HG03196 (cell line): ENCODE measurements around the gene PI4KA.
"Not testable (repeated sequence)": the region's sequence is repeated elsewhere in the genome, so short reads cannot be mapped to it uniquely, and the experiment has no call there.

ENCODE experiments used
- ATAC-seq: cut with Tn5 transposase; IDR thresholded peaks from one replicate; pipeline ENCODE4 v1.9.1; 2021; ENCODE audit not compliant: unreplicated experiment

The PI4KA gene

GRCh38 chr22:20852076-20852475 lies 6.5 kb downstream of the PI4KA start:
- no peak for ATAC-seq

GRCh38 chr22:20847318-20847822 lies 11.2 kb downstream of the PI4KA start:
- no peak for ATAC-seq

DNA sequence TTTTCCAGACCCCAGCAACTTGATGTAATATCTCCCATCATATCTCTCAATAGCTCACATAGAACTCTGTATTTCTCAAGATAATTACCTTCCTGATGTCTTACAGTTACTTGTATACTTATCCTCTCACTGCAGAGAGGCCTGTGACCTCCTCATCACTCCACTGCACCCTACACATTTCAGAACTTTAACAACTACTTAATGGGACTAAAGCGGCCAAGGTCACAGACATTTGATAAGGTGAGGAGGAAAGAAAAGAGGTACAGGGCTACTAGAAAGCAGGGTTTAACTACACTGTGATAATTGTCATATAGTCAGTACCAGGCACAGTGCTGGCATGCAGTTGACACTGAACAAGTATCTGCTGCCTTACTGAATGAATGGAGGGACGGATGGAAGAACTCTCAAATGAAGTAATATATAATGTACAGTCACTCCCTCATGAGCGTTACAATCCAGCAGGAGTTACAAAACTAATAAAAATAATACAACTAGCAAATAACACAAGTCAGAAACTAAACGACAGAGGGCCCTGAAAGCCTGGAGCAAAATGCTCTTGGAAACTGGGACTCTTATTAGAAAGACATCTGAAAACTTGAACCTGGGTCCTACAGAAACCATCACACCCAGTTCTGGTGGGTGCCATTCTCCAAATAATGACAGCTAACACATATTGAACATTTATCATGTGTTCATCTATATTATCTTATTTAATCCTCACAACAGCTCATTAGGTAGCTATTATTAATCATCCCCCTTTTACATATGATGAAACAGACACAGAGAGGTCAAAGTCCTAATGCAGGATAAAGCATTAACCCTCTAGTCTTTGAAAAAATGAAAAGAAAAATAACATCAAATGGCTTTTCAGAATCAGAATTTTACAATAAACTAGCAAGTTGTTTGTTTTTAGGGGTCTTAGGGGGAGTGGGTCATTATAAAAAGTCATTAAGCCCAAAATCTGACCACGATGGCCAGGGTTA lies 14.3 kb downstream of the PI4KA start:
- ATAC-seq = no peak

DNA sequence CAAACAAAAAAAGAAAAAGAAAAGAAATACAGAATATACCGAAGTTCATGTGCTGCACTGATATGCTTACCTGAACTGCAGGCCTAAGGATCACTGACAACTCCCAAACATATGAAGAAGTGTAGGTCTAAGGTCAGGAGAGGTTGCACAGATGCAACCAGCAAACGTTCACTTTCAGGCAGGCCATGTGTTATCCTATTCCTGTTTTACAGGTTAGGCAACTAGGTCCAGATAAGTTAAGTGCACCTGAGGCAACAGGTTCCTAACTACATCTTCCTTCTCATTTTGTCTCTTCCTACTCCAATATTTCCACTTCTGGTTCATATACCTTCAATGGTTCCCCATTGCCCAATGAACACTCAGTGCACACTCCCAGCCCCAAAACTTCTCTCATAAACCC lies 15.1 kb downstream of the PI4KA start:
- no peak for ATAC-seq

DNA sequence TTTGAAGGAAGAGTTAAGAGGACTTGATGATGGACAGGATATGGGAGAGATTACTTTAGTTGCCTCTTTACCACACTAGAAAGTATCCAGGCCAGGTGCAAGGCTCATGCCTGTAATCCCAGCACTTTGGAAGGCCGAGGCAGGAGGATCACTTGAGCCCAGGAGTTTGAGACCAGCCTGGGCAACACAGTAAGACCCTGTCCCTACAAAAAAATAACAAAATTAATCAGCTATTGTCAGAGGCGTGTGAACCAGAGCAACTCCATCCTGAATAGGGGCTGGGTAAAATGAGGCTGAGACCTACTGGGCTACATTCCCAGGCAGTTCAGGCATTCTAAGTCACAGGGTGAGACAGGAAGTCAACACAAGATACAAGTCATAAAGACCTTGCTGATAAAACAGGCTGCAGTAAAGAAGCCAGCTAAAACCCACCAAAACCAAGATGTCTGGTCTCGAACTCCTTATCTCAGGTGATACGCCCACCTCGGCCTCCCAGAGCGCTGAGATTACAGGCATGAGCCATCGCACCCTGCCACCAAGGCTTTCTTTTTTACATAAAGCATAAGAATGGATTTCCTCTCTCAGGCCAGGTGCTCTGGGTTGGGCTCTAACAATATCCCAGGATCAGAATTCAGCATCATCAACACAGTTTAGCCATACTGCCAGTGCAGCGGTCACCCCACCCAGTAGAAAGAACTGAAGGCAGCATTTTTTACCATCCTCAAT lies 17.8 kb downstream of the PI4KA start:
- ATAC-seq = no peak

- ATAC-seq = no peak
Observed at GRCh38 chr22:20839837-20840645, 18.6 kb downstream of the PI4KA start.

DNA sequence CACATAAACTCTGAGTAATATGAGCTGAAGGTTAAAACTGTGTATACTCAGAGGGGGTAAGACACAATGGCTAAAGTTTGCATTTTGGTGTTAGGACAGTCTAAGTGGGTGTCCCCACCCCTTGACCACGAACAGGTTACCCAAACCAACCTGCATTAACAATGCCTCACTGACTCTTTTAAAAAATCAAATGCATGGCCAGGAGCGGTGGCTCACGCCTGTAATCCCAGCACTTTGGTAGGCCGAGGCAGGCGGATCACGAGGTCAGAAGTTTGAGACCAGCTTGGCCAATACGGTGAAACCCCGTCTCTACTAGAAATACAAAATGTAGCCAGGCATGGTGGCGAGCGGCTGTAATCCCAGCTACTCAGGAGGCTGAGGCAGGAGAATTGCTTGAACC lies 19.3 kb downstream of the PI4KA start:
- not testable (repeated sequence) for ATAC-seq

DNA sequence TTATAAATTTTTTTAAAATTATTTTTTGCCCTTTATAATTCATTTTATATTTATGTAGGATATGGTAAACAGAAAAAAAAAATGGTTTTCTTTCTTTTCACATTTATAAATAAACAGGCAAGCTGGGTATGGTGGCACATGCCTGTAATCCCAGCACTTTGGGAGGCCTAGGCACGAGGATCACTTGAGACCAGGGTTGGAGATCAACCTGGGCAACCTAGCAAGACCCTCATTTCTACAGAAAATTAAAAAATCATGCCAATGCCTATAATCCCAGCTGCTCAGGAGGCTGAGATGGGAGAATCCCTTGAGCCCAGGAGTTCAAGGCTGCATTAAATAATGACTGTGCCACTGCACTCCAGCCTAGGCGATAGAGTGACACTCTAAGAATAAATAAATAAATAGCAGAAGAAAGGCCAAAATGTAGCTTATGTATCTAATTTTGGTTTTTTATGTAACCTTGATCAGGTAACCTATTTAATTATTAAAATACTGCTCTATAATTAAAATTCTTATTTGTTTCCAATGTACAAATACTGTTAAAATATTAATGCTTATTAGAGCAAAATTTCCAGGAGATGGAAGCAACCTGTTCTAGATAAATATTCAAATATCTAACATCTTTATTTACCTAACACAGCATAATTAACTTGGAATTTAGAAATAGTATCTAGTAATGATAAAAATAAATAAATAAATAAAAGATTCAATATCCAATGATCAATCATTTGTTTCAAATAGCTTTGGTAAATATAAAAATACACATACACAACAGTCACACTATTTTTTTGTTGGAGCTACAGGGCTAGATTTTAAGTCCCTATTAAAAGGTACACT lies 21.4 kb downstream of the PI4KA start:
- no peak for ATAC-seq

- ATAC-seq = no peak
Observed at GRCh38 chr22:20834725-20835124, 23.9 kb downstream of the PI4KA start.

GRCh38 chr22:20834206-20834605 lies 24.4 kb downstream of the PI4KA start:
- ATAC-seq = no peak

DNA sequence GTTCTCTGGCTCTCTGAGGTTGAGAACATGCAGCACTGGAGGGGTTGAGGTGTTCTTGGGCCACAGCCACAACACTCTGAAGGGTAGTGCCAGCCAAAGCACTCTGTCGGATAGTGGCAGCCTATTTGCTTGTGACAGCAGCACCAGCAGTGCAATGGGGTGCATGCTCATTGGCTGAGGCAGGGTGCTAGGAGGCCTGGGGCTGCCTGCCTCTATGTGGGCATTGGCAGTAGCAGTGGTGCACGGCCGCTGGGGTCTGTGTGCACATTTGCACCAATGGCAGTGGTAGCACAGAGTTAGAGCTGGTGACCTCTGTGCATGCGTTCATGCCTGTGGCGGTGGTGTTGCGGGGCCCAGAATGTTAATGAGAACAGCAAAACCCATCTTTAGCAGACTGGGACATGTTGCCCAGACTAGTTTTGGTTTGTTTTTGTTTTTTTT lies 25.4 kb downstream of the PI4KA start:
- ATAC-seq = no peak

GRCh38 chr22:20829491-20830134 lies 29.0 kb downstream of the PI4KA start:
- no peak for ATAC-seq

DNA sequence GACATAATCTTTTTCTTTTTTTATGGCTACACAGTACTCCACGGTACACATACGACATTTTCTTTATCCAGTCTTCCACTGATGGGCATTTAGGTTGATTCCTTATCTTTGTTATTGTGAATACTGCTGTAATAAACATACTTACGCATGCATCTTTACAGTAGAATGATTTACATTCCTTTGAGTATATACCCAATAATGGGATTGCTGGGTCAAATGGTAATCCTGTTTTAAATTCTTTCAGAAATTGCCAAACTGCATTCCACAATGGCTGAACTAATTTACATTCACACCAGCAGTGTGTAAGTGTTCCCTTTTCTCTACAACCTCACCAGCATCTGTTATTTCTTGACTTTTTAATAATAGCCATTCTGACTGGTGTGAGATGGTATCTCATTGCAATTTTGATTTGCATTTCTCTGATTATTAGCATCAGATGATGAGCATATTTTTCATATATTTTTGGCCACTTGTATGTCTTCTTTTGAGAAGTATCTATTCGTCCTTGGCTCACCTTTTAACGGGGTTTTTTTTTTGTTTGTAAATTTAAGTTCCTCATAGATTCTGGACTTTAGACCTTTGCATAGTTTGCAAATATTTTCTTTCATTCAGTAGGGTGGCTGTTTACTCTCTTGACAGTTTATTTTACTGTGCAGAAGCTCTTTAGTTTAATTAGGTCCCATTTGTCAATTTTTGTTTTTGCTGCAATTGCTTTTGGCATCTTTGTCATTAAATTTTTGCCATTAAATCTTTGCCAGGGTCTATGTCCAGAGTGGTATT lies 32.0 kb downstream of the PI4KA start:
- ATAC-seq = not testable (repeated sequence)

DNA sequence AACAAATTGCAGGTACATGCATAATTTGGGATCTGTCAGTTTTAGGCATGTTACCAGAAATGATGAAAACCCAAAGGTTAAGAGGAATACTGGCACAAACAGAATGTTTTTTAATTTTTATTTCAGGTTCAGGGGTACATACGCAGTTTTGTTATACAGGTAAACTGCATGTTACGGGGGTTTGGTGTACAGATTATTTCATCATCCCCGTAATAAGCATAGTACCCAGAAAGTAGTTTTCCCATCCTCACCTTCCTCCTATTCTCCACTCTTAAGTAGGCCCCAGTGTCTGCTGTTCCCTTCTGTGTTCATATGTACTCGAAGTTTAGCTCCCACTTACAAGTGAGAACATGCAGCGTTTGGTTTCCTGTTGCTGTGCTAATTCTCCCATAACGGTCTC lies 33.0 kb downstream of the PI4KA start:
- no peak for ATAC-seq

- not testable (repeated sequence) for ATAC-seq
Observed at GRCh38 chr22:20825216-20825615, 33.4 kb downstream of the PI4KA start.

GRCh38 chr22:20823264-20823663 lies 35.3 kb downstream of the PI4KA start:
- no peak for ATAC-seq

- ATAC-seq = no peak
Observed at GRCh38 chr22:20822240-20822639, 36.4 kb downstream of the PI4KA start.

DNA sequence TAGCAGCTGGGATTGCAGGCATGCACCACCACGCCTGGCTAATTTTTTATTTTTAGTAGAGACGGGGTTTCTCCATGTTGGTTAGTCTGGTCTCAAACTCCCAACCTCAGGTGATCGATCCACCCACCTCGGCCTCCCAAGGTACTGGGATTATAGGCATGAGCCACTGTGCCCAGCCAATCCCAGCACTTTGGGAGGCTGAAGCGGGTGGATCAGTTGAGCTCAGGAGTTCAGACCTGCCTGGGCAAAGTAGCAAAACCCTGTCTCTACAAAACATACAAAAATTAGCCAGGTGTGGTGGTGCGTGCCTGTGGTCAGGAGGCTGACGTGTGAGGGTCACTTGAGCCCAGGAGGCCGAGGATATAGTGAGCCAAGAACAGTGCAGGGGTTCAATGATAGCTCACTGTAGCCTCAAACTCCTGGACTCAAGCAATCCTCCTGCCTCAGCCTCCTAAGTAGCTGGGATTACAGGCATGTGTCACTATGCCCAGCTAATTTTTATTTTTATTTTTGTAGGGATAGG lies 36.8 kb downstream of the PI4KA start:
- ATAC-seq = not testable (repeated sequence)

DNA sequence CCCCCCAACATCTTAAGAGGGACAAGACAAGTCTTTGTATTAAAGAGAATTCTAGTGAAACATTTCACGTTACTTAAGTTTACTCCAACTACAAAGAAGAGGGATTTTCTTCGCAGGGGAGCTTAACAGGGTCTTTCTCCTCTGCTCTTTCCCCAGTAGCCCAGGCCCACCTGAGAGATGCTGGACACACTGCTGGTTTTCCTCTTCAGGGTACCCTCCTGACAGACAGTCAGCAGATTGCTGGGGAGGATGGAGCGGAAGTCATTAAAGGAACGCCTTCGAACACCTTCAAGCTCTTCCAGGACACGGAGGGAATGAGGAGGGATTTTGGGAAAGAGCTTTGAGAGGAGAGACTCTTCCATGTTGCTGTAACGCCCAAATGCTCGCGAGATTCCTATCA lies 39.1 kb downstream of the PI4KA start:
- no peak for ATAC-seq
